ENCODE data around the gene TGIF1. TPM values are rescaled to one million over a fixed set of nuclear protein-coding genes. Genes with fewer than 3 reads are reported as not detected.
A peak's percentile ranks its signal among the peaks of the same experiment; 100 is the strongest.
"Not testable (repeated sequence)": the region's sequence is repeated elsewhere in the genome, so short reads cannot be mapped to it uniquely, and the experiment has no call there.

The TGIF1 gene
- total RNA-seq (82.6 TPM), polyA plus RNA-seq (64.0 TPM)

- no peak for DNase-seq (ENCODE audit: extremely low spot score)
- Histone ChIP-seq H3K4me1 (ENCODE audit: insufficient read depth) (no peaks in the 10 kb centered on the region), H3K36me3 (ENCODE audit: insufficient read depth) (no peaks in the 10 kb centered on the region), H3K4me3 (ENCODE audit: low read depth, low read length) (peak within 1 kb of the TSS; percentile 83), H3K27ac (ENCODE audit: low read depth) (peak within 1 kb of the TSS; percentile 100)
- under 1% methylated on average over 69 of the region's 71 CpGs for whole genome bisulfite sequencing
Observed at GRCh38 chr18:3450012-3450798, at the start of gene TGIF1. Gene TGIF1, plus strand, starts transcription at chr18:3450172. Its CDS starts 318 bp downstream, at chr18:3450490.

GRCh38 chr18:3400567-3401296 is 49.2 kb upstream of the TGIF1 start:
- Histone ChIP-seq H3K4me1 (ENCODE audit: insufficient read depth) (no peaks in the 10 kb centered on the region), H3K36me3 (ENCODE audit: insufficient read depth) (no peaks in the 10 kb centered on the region), H3K27ac (ENCODE audit: low read depth) (no peak overlapping the region), H3K4me3 (ENCODE audit: low read depth, low read length) (no peak overlapping the region)
- no peak for DNase-seq (ENCODE audit: extremely low spot score)
- 57% methylated on average over 2 of the region's 2 CpGs for WGBS

- Histone ChIP-seq H3K36me3 (ENCODE audit: insufficient read depth) (no peaks in the 10 kb centered on the region), H3K27ac (ENCODE audit: low read depth) (no peak overlapping the region), H3K4me3 (ENCODE audit: low read depth, low read length) (no peak overlapping the region), H3K4me1 (ENCODE audit: insufficient read depth) (no peaks in the 10 kb centered on the region)
- WGBS = 81% methylated on average over 5 of the region's 5 CpGs
- no peak for DNase-seq (ENCODE audit: extremely low spot score)
Observed at GRCh38 chr18:3401669-3402620, 48.0 kb upstream of the TGIF1 start.

DNA sequence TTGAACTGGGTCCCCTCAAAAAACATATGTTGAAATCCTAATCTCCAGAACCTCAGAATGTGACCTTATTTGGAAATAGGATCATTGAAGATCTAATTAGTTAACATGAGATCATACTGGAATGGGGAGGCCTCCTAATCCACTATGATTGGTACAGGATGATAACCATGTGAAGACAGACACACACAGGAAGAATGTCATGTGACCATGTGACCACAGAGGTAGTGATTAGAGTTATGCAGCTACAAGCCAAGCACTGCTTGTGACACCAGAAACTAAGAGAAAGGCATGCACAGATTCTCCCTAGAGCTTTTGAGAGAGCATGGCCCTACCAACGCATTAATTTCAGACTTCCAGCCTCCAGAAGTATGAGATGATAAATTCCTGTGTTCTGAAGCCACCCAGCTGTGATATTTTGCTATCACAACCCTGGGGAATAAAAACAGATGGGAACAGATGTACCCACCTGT is 47.0 kb upstream of the TGIF1 start:
- no peak for DNase-seq (ENCODE audit: extremely low spot score)
- Histone ChIP-seq H3K4me3 (ENCODE audit: low read depth, low read length) (no peak overlapping the region), H3K36me3 (ENCODE audit: insufficient read depth) (no peaks in the 10 kb centered on the region), H3K4me1 (ENCODE audit: insufficient read depth) (no peaks in the 10 kb centered on the region), H3K27ac (ENCODE audit: low read depth) (no peak overlapping the region)
- WGBS = 30% methylated on average over 1 of the region's 1 CpG

GRCh38 chr18:3405713-3406112 is 44.3 kb upstream of the TGIF1 start:
- Histone ChIP-seq H3K4me3 (ENCODE audit: low read depth, low read length) (no peak overlapping the region), H3K36me3 (ENCODE audit: insufficient read depth) (no peaks in the 10 kb centered on the region), H3K4me1 (ENCODE audit: insufficient read depth) (no peaks in the 10 kb centered on the region), H3K27ac (ENCODE audit: low read depth) (no peak overlapping the region)
- no peak for DNase-seq (ENCODE audit: extremely low spot score)
- WGBS = 44% methylated on average over 3 of the region's 3 CpGs

GRCh38 chr18:3408107-3408506 is 41.9 kb upstream of the TGIF1 start:
- WGBS = 95% methylated on average over 3 of the region's 3 CpGs
- Histone ChIP-seq H3K4me3 (ENCODE audit: low read depth, low read length) (no peak overlapping the region), H3K4me1 (ENCODE audit: insufficient read depth) (no peaks in the 10 kb centered on the region), H3K36me3 (ENCODE audit: insufficient read depth) (no peaks in the 10 kb centered on the region), H3K27ac (ENCODE audit: low read depth) (no peak overlapping the region)
- no peak for DNase-seq (ENCODE audit: extremely low spot score)

DNA sequence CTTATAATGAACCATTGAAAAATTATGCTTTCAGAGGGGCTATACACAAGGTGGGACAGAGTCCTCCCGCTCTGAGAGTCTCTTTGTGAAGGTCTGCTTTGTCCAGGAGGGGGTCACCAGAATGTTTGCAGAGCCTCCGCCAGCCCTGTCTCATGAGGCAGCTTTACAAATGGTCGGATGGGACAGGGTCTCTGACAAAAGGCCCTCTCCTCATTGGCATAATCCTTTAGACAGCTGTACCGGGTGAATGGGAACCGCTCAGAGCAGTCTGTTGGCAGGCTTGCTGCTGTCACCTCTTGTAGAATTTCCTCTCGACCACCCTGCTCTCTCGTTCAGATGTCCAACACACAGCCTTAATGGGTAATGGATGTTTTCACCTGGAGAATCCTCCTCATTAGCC is 40.2 kb upstream of the TGIF1 start:
- H3K27ac ChIP-seq (ENCODE audit: low read depth) = no peak overlapping the region
- 81% methylated on average over 7 of the region's 7 CpGs for WGBS
- no peak for DNase-seq (ENCODE audit: extremely low spot score)

DNA sequence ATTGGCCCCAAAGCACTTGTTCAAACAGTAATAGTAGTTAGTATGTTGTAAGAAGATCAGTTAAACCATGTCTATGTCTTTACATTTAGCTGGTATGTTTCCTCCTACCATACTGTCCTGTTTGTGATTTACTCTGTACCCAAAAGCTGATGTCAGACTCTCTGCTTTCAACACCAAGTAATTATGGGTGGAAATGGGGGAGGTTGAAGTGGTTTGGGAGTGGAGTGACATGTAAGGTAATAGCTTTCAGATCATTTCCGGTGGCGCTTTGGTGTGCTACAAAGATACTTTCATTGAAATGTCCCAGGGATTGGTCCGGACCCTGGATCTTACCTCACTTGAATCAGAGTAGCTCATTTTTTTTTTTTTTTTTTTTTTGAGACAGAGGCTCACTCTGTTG is 39.7 kb upstream of the TGIF1 start:
- no peak for DNase-seq (ENCODE audit: extremely low spot score)
- H3K36me3 ChIP-seq (ENCODE audit: insufficient read depth) = no peaks in the 10 kb centered on the region
- no peak overlapping the region for H3K27ac ChIP-seq (ENCODE audit: low read depth)
- WGBS = 95% methylated on average over 3 of the region's 3 CpGs
- H3K4me1 ChIP-seq (ENCODE audit: insufficient read depth) = no peaks in the 10 kb centered on the region
- no peak overlapping the region for H3K4me3 ChIP-seq (ENCODE audit: low read depth, low read length)

More for the DNA sequence above, 40.2 kb upstream of the TGIF1 start:
- Histone ChIP-seq H3K4me1 (ENCODE audit: insufficient read depth) (no peaks in the 10 kb centered on the region), H3K4me3 (ENCODE audit: low read depth, low read length) (no peak overlapping the region), H3K36me3 (ENCODE audit: insufficient read depth) (no peaks in the 10 kb centered on the region)

- H3K4me1 ChIP-seq (ENCODE audit: insufficient read depth); H3K27ac ChIP-seq (ENCODE audit: low read depth); H3K36me3 ChIP-seq (ENCODE audit: insufficient read depth); DNase-seq (ENCODE audit: extremely low spot score); H3K4me3 ChIP-seq (ENCODE audit: low read depth, low read length): not testable (repeated sequence)
- WGBS = 78% methylated on average over 3 of the region's 3 CpGs
Observed at GRCh38 chr18:3410876-3411275, 39.1 kb upstream of the TGIF1 start.

DNA sequence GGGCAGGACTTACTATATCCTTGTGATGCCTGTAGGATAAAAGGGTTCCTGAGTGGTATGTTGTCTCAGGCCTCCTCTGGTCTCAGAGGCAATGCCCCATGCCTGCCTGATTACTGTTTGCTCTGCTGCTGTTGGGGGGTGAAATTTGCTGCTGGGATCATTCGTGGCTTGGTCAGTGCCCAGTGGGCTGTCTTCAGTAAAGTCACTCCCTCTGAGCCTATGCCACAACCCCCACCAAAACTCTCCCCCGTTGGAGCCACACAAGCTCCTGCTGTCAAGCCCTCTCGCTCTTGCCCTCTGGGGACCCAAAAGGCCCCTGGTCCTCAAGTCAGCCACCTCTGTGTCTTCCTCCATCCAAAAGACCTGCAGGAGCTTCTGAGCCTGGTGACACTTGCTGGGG is 38.6 kb upstream of the TGIF1 start:
- WGBS = 83% methylated on average over 3 of the region's 3 CpGs

DNA sequence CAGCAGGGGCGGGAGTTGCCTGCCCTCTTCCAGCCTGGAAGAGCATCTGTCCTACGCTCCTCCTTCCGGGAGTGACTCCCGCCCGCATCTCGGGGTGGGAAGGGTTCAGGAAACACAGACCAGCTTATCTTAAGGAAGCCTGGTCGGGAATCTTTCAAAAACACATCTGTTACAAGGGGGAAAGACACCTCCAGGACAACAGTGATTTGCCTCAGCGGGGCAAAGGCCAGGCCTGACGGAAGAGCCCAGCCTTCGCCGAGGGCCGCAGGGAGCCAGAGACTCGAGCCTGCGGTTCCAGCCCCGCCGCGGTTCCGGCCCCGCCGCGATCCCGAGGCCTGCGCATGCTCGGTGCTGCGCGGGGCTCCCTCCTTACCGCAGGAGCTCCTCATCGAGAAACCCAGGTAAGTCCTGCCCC is 38.1 kb upstream of the TGIF1 start:
- H3K4me3 ChIP-seq (ENCODE audit: low read depth, low read length) = peak overlapping the region; percentile 32
- WGBS = 17% methylated on average over 28 of the region's 28 CpGs
- H3K4me1 ChIP-seq (ENCODE audit: insufficient read depth) = no peaks in the 10 kb centered on the region
- no peak for DNase-seq (ENCODE audit: extremely low spot score)
- no peaks in the 10 kb centered on the region for H3K36me3 ChIP-seq (ENCODE audit: insufficient read depth)
- H3K27ac ChIP-seq (ENCODE audit: low read depth) = peak overlapping the region; percentile 79

More for the DNA sequence above, 38.6 kb upstream of the TGIF1 start:
- Histone ChIP-seq H3K36me3 (ENCODE audit: insufficient read depth) (no peaks in the 10 kb centered on the region), H3K4me1 (ENCODE audit: insufficient read depth) (no peaks in the 10 kb centered on the region), H3K27ac (ENCODE audit: low read depth) (peak overlapping the region; percentile 79), H3K4me3 (ENCODE audit: low read depth, low read length) (no peak overlapping the region)
- no peak for DNase-seq (ENCODE audit: extremely low spot score)

DNA sequence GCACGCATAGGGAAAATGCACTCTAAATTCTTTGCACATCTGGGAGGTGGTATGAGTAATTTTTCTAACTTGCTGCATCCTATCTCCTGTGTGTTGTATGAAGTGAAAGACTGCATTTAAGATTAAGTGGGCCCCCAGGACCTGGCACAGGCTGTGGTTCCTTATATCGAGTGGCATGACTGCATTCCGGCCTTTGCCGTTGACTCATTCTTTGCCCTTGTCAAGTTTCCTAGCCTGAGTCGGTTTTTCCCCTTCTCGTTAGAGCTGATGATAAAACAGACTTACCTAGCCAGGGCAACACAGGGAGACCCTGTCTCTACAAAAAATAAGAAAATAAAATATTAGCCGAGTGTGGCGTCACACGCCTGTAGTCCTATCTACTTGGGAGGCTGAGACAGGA is 37.4 kb upstream of the TGIF1 start:
- not testable (repeated sequence) for H3K27ac ChIP-seq (ENCODE audit: low read depth); H3K36me3 ChIP-seq (ENCODE audit: insufficient read depth); H3K4me3 ChIP-seq (ENCODE audit: low read depth, low read length); H3K4me1 ChIP-seq (ENCODE audit: insufficient read depth)
- WGBS = 89% methylated on average over 9 of the region's 9 CpGs
- peak; percentile 33 for DNase-seq (ENCODE audit: extremely low spot score)

- DNase-seq (ENCODE audit: extremely low spot score) = no peak
- 86% methylated on average over 11 of the region's 11 CpGs for WGBS
- Histone ChIP-seq H3K27ac (ENCODE audit: low read depth) (no peak overlapping the region), H3K4me1 (ENCODE audit: insufficient read depth) (no peaks in the 10 kb centered on the region), H3K4me3 (ENCODE audit: low read depth, low read length) (no peak overlapping the region), H3K36me3 (ENCODE audit: insufficient read depth) (no peaks in the 10 kb centered on the region)
Observed at GRCh38 chr18:3415110-3415509, 34.9 kb upstream of the TGIF1 start.

Data from urinary bladder (tissue), 4 donors.